GM12878 (cell line): ENCODE results near the gene P4HTM. TPM values are rescaled to one million over a fixed set of nuclear protein-coding genes. Genes with fewer than 3 reads are reported as not detected.

ENCODE experiments used
- ATF3 ChIP-seq: IDR thresholded peaks from 2 replicates; pipeline ENCODE4 v1.6.1; 2011; ENCODE audit warnings: low read depth, mild to moderate bottlenecking, low read length, moderate library complexity, borderline replicate concordance; ENCODE audit errors: extremely low read depth
- CBFB ChIP-seq: IDR thresholded peaks from 2 replicates; pipeline ENCODE4 v1.6.1; 2016; ENCODE audit warnings: antibody characterized with exemption, low read depth
- CEBPB ChIP-seq, 2 experiments: fragments of 150-350 bp in 1 of 2; IDR thresholded peaks; 2 replicates each; pipeline ENCODE4 v1.6.1; 2012 to 2014; ENCODE audit warnings: low read depth in 2 of 2, low read length in 2 of 2, borderline replicate concordance in 1 of 2, inconsistent platforms in 1 of 2
- CHD4 ChIP-seq: fragments of 200-600 bp; sonication (generic); IDR thresholded peaks from 2 replicates; pipeline ENCODE4 v1.6.1; 2016; ENCODE audit warnings: mild to moderate bottlenecking
- DPF2 ChIP-seq: fragments of 450-650 bp; IDR thresholded peaks from 2 replicates; pipeline ENCODE4 v1.6.1; 2017; ENCODE audit warnings: mild to moderate bottlenecking
- GATAD2B ChIP-seq: fragments of 450-650 bp; conservative IDR thresholded peaks from 2 replicates; pipeline ENCODE4 v1.6.1; 2017; ENCODE audit warnings: low read depth, mild to moderate bottlenecking, moderate library complexity
- NBN ChIP-seq: fragments of 450-650 bp; IDR thresholded peaks from 2 replicates; pipeline ENCODE4 v1.6.1; 2016
- NFYA ChIP-seq: IDR thresholded peaks from 2 replicates; pipeline ENCODE4 v1.6.1; 2011; ENCODE audit warnings: low read depth, mild to moderate bottlenecking, low read length, improper control_type of control experiment, borderline replicate concordance
- NR2C2 ChIP-seq: IDR thresholded peaks from 2 replicates; pipeline ENCODE4 v1.6.1; 2011; ENCODE audit warnings: borderline replicate concordance, low read depth; ENCODE audit not compliant: control insufficient read depth, insufficient read length
- NRF1 ChIP-seq: conservative IDR thresholded peaks from 2 replicates; pipeline ENCODE4 v1.6.1; 2011; ENCODE audit warnings: mild to moderate bottlenecking, low read depth, low read length, improper control_type of control experiment
- PAX8 ChIP-seq: fragments of 450-650 bp; IDR thresholded peaks from 2 replicates; pipeline ENCODE4 v1.6.1; 2017; ENCODE audit warnings: mild to moderate bottlenecking, moderate library complexity
- POLR2A ChIP-seq: IDR thresholded peaks from 2 replicates; pipeline ENCODE4 v1.6.1; 2011; ENCODE audit warnings: low read depth, mild to moderate bottlenecking, low read length
- POLR2AphosphoS5 ChIP-seq: IDR thresholded peaks from 2 replicates; pipeline ENCODE4 v1.6.1; 2011; ENCODE audit warnings: mild to moderate bottlenecking, low read length, inconsistent platforms
- RAD51 ChIP-seq: fragments of 450-650 bp; IDR thresholded peaks from 2 replicates; pipeline ENCODE4 v1.6.1; 2016; ENCODE audit warnings: moderate library complexity, mild to moderate bottlenecking, inconsistent platforms
- RBBP5 ChIP-seq: fragments of 200-600 bp; sonication (generic); conservative IDR thresholded peaks from 2 replicates; pipeline ENCODE4 v1.6.1; 2016
- SRF ChIP-seq, 2 experiments: IDR thresholded peaks; 2 replicates each; pipeline ENCODE4 v1.6.1; 2011; ENCODE audit warnings: low read depth in 2 of 2, low read length in 2 of 2, mild to moderate bottlenecking in 1 of 2, moderate library complexity in 1 of 2
- TCF3 ChIP-seq: IDR thresholded peaks from 2 replicates; pipeline ENCODE4 v1.6.1; 2012; ENCODE audit warnings: low read depth, mild to moderate bottlenecking, low read length, borderline replicate concordance; ENCODE audit not compliant: insufficient read depth
- ZBTB40 ChIP-seq: fragments of 450-650 bp; IDR thresholded peaks from 2 replicates; pipeline ENCODE4 v1.6.1; 2016; ENCODE audit warnings: mild to moderate bottlenecking, moderate library complexity, borderline replicate concordance
- polyA plus RNA-seq, 11 experiments: library from polyadenylated mRNA; depleted of rRNA in 4 of 11; unstranded in 6 of 11; stranded (reverse) in 5 of 11; fragments of >200 nt; fragmentation: Nextera tagmentation in 4 of 11; fragmentation: Illumina TruSeq in 1 of 11; extraction: Ambion mirVana in 4 of 11; extraction: Trizol in 1 of 11; gene quantifications; 1 replicate in 1 of 11; 2 replicates in 10 of 11; pipeline versions ENCODE4 v1.2.1 to v1.2.3, GENCODE V29; 2011 to 2016; ENCODE audit warnings: inconsistent platforms in 2 of 11, missing spikeins in 2 of 11, low read depth in 1 of 11
- total RNA-seq, 4 experiments: library from RNA; depleted of rRNA in 3 of 4; stranded (reverse); fragments of >200 nt in 3 of 4; fragmentation: Illumina TruSeq in 1 of 4; extraction: Trizol in 1 of 4; gene quantifications; 2 replicates each; pipeline versions ENCODE4 v1.2.1 to v1.2.3, GENCODE V29; 2013 to 2021
- TF ChIP-seq, protein P1 (sequence below): fragments of 150-350 bp; IDR thresholded peaks from 2 replicates; pipeline ENCODE4 v1.6.1; 2016; ENCODE audit warnings: low read depth, low read length
- TF ChIP-seq, protein P2 (sequence below): IDR thresholded peaks from 2 replicates; pipeline ENCODE4 v1.6.1; 2011; ENCODE audit warnings: low read depth, low read length, improper control_type of control experiment, borderline replicate concordance
- TF ChIP-seq, protein P3 (sequence below): IDR thresholded peaks from 2 replicates; pipeline ENCODE4 v1.6.1; 2012; ENCODE audit warnings: low read length, inconsistent platforms

P4HTM gene
- total and polyA plus RNA-seq, 10 of the 15 experiments (the other 5 are each of a cell fraction or from before 2014, with no cell fraction given), result 0.76 to 28.8 (median 22.9) TPM

DNA sequence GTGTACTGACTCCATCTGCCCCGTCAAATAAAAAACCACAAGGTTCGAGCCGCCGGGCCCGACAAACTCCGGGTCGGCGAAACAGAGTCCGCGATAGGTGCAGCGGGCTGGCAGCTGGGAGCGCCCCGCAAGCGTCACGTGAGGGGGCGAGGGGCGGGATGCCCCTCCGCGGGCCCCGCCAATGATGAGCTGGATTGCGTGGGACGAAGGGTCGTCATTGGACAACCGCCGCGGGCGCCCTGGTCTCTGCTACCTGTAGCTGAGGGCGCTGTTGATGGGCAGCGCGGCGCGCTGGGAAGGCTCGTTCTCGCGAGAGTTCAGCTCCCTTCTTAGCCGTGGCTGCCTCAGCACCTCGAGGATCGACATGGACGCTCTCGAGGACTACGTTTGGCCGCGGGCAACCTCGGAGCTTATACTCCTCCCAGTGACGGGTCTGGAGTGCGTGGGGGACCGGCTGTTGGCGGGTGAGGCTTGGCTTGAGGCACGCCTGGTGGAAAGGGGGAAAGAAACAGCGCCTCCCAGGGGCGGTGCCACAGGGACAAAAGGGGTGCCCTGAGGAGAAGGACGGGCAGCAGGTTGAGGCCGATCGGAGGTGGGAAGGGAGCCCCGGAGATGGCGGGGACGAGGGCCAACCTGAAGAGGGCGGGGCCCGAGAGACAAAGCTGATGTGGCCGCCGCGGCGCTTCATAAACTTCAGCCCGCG, 17.2 kb downstream of the P4HTM start, which contains the start of gene WDR6 (continued):
- TF ChIP-seq NRF1, result no peak
- peak; percentile 97 for TF ChIP-seq POLR2AphosphoS5
- TF ChIP-seq, protein P1, sequence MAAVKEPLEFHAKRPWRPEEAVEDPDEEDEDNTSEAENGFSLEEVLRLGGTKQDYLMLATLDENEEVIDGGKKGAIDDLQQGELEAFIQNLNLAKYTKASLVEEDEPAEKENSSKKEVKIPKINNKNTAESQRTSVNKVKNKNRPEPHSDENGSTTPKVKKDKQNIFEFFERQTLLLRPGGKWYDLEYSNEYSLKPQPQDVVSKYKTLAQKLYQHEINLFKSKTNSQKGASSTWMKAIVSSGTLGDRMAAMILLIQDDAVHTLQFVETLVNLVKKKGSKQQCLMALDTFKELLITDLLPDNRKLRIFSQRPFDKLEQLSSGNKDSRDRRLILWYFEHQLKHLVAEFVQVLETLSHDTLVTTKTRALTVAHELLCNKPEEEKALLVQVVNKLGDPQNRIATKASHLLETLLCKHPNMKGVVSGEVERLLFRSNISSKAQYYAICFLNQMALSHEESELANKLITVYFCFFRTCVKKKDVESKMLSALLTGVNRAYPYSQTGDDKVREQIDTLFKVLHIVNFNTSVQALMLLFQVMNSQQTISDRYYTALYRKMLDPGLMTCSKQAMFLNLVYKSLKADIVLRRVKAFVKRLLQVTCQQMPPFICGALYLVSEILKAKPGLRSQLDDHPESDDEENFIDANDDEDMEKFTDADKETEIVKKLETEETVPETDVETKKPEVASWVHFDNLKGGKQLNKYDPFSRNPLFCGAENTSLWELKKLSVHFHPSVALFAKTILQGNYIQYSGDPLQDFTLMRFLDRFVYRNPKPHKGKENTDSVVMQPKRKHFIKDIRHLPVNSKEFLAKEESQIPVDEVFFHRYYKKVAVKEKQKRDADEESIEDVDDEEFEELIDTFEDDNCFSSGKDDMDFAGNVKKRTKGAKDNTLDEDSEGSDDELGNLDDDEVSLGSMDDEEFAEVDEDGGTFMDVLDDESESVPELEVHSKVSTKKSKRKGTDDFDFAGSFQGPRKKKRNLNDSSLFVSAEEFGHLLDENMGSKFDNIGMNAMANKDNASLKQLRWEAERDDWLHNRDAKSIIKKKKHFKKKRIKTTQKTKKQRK, result peak; percentile 50; the same call in 1 of the 2 replicates
- peak; percentile 23; the same call in 1 of the 2 replicates for TF ChIP-seq ZBTB40
- no peak for TF ChIP-seq NR2C2
- TF ChIP-seq CEBPB (IDR thresholded peaks at IDR 0.05; ENCODE audit: borderline replicate concordance in 1 of 2, low read depth in 2 of 2, low read length in 2 of 2), result no peak
- no peak for TF ChIP-seq RBBP5
- no peak for TF ChIP-seq PAX8
- TF ChIP-seq NBN, result peak; percentile 84
- TF ChIP-seq CBFB, result peak; percentile 88
- no peak for TF ChIP-seq CHD4
- TF ChIP-seq POLR2A, result peak; percentile 99
- TF ChIP-seq, protein P2, sequence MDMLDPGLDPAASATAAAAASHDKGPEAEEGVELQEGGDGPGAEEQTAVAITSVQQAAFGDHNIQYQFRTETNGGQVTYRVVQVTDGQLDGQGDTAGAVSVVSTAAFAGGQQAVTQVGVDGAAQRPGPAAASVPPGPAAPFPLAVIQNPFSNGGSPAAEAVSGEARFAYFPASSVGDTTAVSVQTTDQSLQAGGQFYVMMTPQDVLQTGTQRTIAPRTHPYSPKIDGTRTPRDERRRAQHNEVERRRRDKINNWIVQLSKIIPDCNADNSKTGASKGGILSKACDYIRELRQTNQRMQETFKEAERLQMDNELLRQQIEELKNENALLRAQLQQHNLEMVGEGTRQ, result peak; percentile 92
- 0 out of 2 replicates have a peak, but pooled peaks have one; percentile 68 for TF ChIP-seq TCF3
- TF ChIP-seq RAD51, result peak; percentile 95
- TF ChIP-seq SRF (IDR thresholded peaks at IDR 0.05; ENCODE audit: low read depth in 2 of 2, low read length in 2 of 2), result no peak
- peak; percentile 78; the same call in 1 of the 2 replicates for TF ChIP-seq ATF3
- TF ChIP-seq DPF2, result peak; percentile 62; the same call in 1 of the 2 replicates
- TF ChIP-seq NFYA, result peak; percentile 66
- no peak; the same call in 1 of the 2 replicates for TF ChIP-seq GATAD2B
- TF ChIP-seq, protein P3, sequence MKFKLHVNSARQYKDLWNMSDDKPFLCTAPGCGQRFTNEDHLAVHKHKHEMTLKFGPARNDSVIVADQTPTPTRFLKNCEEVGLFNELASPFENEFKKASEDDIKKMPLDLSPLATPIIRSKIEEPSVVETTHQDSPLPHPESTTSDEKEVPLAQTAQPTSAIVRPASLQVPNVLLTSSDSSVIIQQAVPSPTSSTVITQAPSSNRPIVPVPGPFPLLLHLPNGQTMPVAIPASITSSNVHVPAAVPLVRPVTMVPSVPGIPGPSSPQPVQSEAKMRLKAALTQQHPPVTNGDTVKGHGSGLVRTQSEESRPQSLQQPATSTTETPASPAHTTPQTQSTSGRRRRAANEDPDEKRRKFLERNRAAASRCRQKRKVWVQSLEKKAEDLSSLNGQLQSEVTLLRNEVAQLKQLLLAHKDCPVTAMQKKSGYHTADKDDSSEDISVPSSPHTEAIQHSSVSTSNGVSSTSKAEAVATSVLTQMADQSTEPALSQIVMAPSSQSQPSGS, result no peak; the same call in 1 of the 2 replicates
